ENCODE data around the gene TMEM140.
A peak's percentile ranks its signal among the peaks of the same experiment; 100 is the strongest.
"Not testable (repeated sequence)": the region's sequence is repeated elsewhere in the genome, so short reads cannot be mapped to it uniquely, and the experiment has no call there.

The TMEM140 gene

DNA sequence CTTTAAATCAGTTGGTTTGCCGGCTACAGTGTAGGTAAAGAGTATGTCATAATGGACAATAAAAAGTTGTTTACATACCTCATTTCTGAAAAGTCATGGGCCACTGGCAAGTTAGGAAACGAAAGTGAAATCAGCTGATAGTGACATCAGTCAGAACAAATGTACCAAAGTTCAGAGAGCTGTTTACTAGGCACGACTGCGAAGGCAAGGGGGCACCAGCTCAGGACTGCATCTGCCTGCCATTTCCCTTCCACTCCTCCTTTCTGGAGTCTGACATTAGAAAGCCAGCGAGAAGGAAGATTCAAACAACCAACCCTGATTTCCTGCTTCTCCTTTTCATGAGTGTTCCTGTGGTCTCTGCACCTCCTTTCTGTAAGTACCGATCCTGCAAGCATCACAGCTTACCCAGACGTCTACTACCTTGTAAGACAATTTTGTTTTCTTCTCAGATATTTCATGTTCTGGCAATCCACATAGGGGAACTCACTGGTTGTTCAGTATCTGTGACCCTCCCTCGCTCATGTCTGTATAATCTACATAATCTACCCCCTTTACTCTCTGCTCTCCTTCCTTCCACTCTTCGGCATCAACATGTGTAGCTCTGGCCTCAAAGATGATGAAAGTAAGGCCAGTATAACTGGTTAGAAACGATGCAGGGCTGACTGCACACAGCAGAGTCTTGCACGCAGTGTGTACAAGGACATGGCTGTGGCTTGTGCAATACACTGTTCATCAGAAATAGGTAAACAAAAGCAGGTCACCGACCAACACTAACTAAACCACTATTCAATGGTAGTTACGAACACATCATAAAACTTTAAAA lies at the start of gene TMEM140:
TSS of gene TMEM140 (plus strand) at position 174 of the 823 bp plus-strand sequence. CDS start 16,370 bp downstream, outside the sequence.
- DNase-seq = peak; percentile 85

DNA sequence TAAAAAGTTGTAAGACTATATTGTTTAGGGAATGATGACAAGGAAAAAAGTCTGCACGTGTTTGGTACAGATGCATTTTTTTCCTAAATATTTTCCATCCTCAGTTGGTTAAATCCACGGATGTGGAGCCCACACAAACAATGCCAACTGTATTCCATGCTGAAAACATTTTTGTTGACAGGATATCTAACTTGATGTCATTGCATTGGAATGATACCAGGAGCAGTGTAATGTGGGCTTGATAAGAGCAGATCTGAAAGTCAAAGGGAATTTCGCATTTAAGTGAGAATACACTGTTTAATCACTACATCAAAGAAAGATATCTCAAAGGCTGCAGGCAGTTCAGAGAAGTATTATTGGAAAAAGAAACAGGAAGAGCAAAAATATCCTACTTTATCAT lies 49.5 kb upstream of the TMEM140 start:
- no peak for DNase-seq

DNA sequence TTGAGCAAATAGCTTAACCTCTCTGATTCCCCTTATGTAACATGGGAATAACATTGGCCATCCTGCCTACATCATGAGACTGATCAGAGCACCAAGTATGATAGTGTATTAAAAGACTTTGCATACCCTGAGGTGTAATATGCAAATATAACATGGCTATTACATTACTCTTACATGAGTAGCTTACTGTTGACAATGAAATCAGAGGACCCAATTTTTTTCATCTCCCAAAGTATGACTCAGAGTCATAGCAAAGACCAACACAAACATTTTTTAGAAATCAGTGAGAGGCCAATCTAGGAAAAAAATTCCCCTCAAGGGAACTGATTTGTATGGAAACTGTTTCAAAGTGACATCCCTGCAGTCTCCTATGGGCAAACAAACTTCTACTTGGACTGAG lies 47.0 kb upstream of the TMEM140 start:
- no peak for DNase-seq

DNA sequence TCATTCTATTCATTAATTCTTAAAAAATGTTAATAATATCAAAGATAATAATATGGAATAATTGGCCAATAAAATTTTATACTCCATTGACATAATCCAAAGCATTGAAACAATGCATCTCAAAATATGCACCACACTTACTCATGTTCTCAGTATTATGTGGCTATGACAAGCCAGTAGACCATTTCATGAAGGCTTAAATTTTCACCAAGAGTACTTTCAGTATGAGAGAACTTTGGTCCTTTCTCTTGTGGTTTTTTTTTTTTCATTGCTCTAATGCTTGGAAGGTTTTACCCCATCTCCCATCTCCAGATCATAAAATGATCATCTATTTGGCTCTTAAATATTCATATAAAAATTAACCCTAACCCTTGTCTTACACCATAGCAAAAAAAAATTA lies 45.5 kb upstream of the TMEM140 start:
- peak; percentile 54 for DNase-seq

DNA sequence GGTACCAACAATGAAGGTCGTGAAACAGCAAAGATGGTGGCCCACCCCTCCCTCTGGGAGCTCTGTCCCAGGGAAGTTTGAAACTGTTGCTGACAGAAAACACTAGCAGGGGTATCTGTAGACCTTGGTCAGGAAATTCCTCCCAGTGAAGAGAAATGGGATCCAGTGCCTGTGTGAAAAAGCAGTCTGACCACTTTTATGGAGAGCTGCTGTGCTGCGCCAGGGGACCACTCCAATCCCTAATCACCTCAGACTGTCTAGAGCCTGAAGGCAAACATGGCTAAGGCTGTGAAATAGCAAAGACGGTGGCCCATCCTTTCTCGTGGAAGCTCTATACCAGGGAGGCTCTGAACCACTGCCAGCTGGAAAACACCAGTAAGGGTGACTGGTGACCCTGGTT lies 38.3 kb upstream of the TMEM140 start:
- DNase-seq = no peak

DNA sequence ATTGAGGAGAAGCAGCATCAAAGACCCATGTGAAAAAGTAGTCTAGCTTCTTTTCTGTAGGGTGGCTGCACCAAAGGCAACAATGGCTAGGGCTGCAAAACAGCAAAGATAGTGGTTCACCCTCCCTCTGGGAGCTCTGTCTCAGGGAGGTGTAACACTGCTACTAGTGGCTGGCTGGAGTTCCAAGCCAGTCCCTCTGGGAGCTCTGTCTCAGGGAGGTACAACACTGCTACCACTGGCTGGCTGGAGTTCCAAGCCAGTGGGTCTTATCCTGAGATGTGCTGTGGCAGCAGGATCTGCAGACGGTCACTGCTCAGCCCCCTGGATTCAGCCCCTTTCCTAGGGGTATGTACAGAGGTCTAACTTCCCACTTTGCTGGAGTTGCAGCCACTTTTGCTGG lies 37.9 kb upstream of the TMEM140 start:
- no peak for DNase-seq

DNA sequence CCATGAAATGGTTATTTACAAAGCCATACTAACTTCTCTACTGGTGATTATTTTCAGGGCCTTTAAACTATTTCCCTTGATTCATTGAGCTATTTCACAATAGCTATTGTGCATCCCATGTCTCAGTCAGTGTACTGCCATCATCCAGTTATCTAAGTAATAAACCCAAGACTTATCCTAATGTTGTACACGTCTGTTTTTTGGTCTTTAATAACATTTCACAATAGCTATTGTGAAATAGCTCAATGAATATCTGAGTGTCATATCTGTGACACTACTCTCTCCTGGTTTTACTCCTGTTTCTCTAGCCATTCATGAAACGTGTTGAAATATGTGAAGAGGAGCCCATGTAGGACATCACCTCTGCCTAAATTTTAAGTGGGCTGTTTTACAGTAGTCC lies 36.5 kb upstream of the TMEM140 start:
- no peak for DNase-seq

DNA sequence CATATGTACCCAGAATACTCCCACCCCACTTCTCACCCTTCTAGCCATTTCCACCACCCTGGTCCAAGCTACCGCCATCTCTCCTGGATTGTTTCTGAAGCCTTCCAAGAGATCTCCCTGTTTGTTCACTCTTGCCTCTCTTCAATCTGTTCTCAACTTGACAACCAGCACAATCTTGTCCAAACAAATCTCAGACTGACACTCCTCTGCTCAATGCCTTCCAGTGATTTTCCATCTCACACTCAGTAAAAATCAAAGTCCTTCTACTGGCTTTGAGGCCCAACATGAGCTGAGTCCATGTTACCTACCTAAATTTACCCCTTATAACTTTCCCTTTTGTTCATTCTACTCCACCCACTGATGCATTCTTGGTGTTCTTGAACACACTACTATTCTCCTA lies 33.2 kb upstream of the TMEM140 start:
- DNase-seq = no peak

DNA sequence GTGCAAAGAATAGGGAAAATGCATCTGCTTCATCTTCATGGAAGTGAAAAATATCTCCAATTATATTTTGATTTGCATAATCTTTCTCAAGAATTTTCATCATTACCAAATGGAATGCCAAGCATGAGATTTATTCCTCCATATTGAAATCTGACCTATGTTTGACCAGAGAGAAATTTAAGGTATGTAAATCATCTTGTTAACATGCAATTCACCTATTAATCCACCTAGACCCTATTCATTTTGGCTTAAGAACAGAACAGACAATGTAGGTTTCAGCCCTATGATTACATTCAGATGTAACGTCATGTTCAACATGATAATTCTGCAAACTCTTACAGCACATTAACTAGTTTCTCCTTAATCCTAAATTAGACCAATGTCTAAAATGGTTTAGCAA lies 30.8 kb upstream of the TMEM140 start:
- DNase-seq = no peak

DNA sequence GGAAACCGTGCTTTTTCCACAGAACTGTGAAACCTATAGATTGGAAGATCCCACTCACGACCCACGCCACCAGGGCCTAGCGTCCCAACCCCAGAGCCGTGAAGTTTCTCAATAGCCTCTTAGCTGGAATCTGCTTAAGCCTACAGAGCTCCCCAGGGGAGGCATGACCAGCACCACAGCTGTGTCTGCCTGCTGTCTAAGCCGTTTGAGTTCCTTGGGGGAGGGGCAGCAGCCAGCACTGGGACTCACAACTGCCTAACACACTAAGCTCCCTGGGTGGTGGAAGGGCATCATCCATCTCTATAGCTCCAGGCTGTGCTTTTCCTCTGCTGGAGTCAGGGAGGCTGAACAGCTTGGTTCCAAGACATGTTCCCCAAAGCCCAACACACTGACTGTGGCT lies 26.0 kb upstream of the TMEM140 start:
- DNase-seq = no peak

DNA sequence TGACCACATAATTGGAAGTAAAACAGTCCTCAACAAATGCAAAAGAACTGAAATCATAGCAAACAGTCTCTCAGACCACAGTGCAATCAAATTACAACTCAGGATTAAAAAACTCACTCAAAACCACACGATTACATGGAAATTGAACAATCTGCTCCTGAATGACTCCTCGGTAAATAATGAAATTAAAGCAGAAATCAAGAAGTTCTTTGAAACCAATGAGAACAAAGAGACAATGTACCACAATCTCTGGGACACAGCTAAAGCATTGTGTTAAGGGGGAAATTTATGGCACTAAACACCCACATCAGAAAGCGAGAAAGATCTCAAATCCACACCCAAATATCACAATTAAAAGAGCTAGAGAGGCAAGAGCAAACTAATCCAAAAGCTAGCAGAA lies 23.2 kb upstream of the TMEM140 start:
- not testable (repeated sequence) for DNase-seq

DNA sequence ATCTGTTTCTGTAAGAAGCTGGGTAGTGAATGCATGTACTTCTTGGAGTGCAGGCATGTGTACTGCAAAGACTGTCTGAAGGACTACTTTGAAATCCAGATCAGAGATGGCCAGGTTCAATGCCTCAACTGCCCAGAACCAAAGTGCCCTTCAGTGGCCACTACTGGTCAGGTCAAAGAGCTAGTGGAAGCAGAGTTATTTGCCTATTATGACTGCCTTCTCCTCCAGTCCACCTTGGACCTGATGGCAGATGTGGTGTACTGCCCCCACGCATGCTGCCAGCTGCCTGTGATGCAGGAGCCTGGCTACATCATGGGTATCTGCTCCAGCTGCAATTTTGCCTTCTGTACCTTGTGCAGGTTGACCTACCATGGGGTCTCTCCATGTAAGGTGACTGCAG lies 18.9 kb upstream of the TMEM140 start:
- no peak for DNase-seq

DNA sequence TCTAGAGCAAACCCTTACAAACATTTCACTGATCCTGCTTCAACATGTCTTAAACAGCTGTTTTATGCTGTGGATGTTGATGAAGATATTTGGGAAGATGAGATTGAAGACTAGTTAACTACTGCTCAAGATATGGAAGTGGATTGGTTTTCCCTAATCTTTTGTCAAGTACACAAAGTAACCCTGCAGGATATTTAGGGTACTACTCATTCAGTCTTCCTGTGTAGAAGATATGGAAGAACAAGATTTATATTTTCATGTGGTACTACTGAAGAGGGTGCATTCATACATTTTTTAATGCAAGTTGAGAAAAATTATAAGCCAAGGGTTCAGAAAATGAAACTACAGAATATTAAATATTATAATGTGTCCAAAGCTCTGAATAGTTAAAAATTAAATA lies 18.3 kb upstream of the TMEM140 start:
- no peak for DNase-seq

DNA sequence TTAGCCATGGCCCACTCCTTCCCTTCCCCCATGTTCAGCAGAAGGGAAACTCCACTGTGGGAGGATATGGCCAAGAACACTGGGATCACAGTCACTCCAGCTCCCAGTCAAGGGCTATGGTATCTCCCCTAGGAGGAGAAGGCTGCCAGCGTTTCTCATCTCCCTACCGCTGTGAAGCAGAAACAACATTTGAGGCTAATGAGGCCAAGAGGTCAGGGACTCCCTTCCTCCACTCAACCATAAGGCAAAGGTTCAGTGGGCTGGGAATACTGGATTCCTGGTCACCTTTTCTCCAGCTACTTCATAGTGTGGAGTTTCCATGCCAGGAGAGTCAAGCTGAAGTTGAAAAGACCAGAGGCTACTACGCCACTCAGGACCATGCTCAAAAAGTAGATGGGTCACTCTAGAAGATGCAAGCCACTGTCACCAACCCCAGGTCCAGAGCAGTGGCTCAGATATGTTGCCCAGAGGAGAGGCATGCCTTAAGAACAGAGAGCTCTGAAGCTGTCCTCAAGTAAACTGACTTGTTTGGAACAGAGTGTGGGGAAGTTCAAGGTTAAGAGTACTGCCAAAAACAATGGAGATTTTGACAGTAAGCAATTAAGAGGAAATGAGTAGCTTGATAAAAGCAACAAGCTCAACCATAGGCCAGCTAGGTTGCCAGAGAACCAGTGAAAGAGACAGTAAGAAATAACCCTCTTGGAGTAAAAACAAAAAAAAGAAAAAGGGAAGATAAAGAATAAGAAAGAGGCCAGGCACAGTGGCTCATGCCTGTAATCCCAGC lies 3.8 kb upstream of the TMEM140 start:
- no peak for DNase-seq

DNA sequence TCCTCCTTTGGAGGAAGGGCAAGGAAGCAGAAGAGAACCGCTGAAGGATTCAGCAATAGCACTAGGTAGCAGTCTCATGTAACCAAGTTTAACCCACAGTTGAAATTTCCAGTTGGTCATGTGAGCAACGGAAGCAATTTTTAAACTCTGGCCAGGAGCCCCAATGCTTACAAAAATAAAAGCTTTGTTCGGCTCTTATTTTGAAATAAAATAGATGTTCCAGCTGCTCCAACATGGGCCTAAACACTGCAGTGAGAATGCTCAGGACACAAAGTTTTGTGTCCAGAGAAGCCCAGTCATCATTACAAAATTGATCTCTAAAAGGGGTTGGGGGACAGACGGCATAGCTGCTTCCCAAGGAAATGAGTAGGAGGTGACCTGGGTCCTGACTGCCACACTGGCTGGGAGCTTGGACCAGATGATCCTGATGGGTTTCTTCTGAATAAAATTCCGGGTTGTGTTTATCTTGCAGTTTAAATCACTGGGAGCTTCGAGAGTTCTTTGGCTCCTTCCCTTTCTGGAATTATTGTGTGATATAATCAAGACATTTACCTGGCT lies 452 bp upstream of the TMEM140 start:
- DNase-seq = peak; percentile 24

DNA sequence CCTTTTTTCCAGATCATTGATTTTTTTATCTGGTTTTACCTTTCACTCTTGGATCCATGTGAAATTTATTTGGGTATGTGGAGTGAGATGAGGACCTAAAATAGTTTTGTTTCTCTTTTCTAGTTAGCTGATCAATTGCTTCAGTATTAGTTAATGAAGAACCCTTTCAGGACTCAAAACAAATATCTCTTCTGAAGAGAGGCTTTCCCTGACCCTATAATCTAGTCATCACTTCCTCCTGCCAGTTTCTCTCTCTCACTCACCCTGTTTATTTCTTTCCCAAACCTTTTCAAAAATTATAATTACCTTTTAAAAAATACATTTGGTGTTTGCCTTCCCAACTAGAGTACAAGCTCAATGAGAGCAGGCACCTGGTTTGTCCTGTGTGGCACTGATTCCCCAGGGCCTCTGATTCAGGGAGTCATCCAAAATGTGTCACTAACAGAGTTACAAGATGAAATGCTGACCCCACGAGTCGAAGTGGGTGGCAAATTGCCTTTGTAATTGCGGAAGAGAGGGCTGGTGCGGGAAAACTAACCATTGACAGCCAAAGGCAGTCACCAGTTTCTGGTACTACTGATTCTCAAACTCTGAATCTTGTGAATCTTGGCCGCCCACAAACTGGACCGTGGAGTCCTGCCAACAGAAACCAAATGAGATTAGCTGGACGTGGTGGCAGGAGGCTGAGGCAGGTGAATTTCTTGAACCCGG lies 2.4 kb downstream of the TMEM140 start:
- no peak for DNase-seq

DNA sequence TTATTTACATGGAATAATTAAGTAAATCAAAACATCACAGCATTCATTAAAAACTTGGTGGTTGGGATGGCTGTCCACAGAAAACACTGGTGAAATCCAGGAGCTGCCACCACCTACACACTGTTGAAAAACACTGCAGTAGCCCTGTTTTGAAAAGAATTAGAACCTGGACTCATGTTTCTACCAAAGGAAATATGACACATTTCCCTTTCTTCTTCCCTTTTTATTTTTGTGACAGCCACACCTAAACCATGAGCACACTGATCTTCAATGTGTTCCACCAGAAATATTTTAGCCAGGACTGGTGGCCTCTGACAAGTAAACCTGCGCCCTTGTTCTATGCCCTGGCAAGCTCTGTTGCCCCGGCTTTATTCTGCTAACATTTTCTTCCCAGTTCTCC lies 3.3 kb downstream of the TMEM140 start:
- no peak for DNase-seq

DNA sequence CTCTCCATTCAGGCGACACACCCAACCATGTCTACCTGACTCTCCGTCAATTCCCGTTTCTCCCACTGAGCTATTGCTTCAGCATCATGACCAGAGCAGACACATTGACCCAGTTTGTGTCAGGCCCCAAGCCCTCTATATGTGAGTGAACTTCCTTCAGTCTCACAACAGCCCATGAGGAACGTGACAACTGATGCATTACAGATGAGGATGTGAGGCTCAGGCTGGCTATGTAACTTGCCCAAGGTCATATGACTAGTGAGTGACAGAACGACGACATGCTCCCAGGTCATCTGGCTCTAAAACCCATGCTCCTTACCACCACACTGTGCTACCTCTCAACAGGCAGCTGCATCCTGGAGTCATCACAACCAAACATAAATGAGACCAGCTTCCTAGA lies 3.7 kb downstream of the TMEM140 start:
- DNase-seq = no peak

DNA sequence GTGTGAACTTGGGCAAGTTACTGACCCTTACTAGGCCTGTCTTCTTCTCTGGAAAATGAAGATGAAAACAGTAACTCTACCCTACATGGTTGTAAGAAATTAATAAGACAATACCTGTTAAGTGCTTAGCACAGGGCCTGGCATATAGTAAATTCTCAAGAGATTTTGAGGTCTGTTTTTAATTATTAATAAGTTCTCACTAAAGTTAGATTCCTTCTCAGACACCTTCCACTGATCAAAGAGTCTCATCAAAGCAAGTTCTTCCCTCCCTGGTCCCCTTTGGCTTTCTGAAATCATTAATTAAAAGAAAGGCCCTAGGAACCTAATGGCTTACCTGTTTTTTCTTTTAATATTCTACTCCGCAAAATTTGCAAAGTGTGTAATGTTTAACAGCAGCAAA lies 4.6 kb downstream of the TMEM140 start:
- DNase-seq = no peak

DNA sequence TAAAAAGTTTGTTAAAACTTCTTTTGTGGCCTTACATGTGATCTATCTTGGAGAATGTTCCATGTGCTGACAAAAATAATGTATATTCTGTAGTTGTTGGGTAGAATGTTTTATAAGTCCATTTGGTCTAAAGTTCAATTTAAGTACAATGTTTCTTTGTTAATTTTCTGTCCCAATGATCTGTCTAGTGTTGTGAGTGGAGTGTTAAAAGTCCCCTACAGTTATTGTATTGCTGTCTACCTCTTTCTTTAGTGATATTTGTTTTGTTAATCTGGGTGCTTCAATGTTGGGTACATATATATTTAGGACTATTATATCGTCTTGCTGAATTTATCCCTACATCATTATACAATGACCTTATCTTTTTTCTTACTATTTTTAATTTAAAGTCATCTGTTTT lies 6.9 kb downstream of the TMEM140 start:
- DNase-seq = no peak

DNA sequence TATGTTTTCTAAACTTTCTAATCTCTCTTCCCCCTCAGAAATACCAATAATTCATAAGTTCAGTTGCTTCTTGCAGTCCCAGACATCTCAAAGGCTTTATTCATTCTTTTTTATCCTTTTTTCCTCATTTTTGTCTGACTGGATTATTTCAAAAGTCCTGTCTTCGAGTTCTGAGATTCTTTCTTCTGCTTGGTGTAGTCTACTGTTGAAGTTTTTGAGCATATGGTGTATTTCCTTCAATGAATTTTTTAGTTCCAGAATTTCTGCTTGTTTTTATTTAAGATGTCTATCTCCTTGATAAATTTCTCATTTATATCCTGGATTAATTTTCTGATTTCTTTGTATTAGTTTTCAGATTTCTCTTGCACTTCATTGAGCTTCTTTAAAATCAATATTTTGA lies 8.4 kb downstream of the TMEM140 start:
- no peak for DNase-seq

DNA sequence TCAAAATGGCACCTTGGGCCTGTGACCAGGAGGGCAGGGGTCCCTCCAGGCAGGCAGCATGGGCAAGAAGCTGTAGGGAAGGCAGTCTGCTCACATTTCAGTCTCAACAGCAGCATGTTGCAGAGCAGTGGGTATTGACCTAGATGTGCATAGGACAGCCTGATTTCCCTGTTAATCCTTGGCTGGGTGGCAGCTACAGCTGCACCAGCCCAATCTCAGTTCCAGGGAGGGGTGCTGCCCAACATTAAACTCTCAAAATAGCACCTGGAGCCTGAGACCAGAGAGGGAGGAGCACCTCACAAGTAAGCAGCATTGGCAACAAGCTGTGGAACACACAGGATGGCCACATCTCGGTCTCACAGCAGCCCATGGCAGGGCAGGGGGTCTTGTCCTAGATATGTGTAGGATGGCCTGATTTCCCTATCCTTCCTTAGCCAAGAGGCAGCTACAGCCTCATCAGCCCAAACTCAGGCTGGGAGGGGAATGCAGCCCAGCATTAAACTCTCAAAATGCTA lies 10.3 kb downstream of the TMEM140 start:
- no peak for DNase-seq

DNA sequence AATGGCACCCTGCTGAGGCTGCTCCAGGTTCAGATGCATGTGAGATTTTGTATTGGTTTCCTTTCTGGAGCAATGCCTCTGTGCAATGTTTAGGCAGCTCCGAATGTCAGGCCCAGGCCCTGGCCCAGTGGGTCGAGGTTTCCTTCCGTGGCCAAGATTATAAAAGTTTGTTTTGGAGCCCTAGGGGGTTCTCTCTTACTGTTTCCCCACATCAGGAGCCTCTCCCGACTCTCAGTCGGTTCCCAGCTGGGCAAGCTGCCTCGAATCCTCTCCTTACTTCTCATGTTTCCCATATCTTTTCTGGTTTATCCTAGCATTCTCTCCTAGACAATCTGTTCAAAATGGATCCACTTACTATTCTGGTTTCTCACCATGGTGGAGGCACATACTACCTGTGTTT lies 11.0 kb downstream of the TMEM140 start:
- DNase-seq = no peak

All from activated CD4-positive, alpha-beta T cell treated with anti-CD3 and anti-CD28 coated beads, Interleukin-10, Interleukin-2, amounts not matched to agents 100 ng/mL and 50 ng/mL, durations not matched to agents 16 hours and 8 hours (primary cell).